Lower leg skin (tissue), 4 donors: ENCODE results near the gene DPYSL5. TPM values are rescaled to one million over a fixed set of nuclear protein-coding genes. Genes with fewer than 3 reads are reported as not detected.

Source experiments
- DNase-seq, 2 donors: peaks; one replicate each; pipeline ENCODE4 v3.0.0-alpha.2; 2019; ENCODE audit warnings: low spot score in 2 of 2
- H3K4me3 ChIP-seq: fragments of 200-600 bp; sonication (generic); 2 replicates; pipeline ENCODE4 v1.5.1; 2017; ENCODE audit warnings: mild to moderate bottlenecking, low read depth; ENCODE audit not compliant: poor library complexity, severe bottlenecking
- CTCF ChIP-seq, 3 donors: fragments of 450-650 bp; IDR thresholded peaks; one replicate each; pipeline ENCODE4 v1.5.1; 2016; ENCODE audit warnings: antibody characterized with exemption in 3 of 3, mild to moderate bottlenecking in 3 of 3, moderate library complexity in 2 of 3
- POLR2A ChIP-seq, 2 donors: fragments of 450-650 bp; IDR thresholded peaks; one replicate each; pipeline ENCODE4 v1.6.1; 2016 to 2017; ENCODE audit warnings: antibody characterized with exemption in 2 of 2, mild to moderate bottlenecking in 1 of 2, moderate library complexity in 1 of 2
- WGBS, 2 donors: methylation state at CpG; one replicate each; pipeline ENCODE4 v1.1.5; 2018; 5-methylcytosine and 5-hydroxymethylcytosine counted together
- intact Hi-C: fragments of 100-400 bp; cut with DNase I; formaldehyde crosslinking; loops from one replicate; pipeline ENCODE4 v1.15.0; 2023; ENCODE audit warnings: low total_unique reads
- total RNA-seq, 4 donors: library from RNA; depleted of rRNA; stranded (reverse); fragments of >200 nt; gene quantifications; one replicate each; pipeline ENCODE4 v1.1.0, GENCODE V29; 2016

Gene DPYSL5
- total RNA-seq, 4 donors from 2014 or later: not detected

DNA sequence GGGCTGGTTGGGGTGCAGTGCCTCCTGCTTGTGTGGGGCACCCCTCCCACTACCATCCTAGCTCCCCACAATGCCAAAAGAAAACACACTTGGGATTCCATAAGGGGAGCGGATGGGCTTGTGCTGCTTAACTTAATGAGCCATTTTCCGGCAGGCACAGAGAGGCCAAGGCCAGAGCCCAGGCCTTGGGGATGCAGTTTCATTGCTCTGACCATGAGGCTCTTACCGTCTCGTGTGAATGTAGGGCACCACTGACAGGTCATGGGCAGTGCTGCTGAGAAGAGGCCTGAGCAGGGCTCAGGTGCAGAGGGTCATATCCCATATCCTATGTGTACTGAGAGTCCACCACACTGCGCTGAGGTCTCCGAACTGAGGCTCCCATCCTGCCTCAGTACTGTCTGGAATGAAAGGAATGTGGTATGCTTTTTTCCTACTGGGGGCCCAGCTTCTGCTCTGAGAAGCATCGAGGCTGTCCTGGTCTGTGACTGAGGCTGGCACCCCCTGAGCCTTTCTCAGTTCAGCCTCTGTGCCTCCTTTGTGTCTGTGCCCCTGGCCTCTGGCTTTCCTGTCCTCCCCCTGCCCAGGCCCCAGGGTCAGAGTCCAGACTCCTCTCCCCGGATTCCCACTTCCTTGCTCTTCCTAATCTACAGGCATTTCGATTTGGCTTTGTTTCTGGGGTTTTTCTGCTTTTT is 77.3 kb downstream of the DPYSL5 start:
- intact Hi-C loops: no loop called here
- WGBS, 2 donors: 69 to 72% methylated on average over 9 of the region's 9 CpGs
- DNase-seq: peak in 1 of 2 donors; percentile 63

DNA sequence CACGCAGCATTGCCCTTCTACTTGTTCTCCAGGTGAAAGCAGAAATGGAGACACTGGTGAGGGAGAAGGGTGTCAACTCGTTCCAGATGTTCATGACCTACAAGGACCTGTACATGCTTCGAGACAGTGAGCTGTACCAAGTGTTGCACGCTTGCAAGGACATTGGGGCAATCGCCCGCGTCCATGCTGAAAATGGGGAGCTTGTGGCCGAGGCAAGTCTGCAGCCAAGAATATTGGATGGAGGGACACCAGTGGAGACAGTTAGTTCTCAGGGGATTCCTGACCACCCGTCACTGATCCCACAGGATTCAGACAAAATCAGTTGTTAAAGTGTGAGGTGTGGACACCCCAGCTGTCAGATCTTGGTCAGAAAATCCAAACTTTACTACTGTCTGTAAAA is 79.3 kb downstream of the DPYSL5 start:
- no peak for TF ChIP-seq CTCF (IDR thresholded peaks at IDR 0.05)
- no peak for TF ChIP-seq POLR2A (IDR thresholded peaks at IDR 0.05)
- intact Hi-C loops: no loop called here
- H3K4me3 ChIP-seq: no peak overlapping the region
- WGBS, 2 donors: 94 to 97% methylated on average over 9 of the region's 9 CpGs
- DNase-seq: peak in 1 of 2 donors; percentile 70

More for the DNA sequence above, 77.3 kb downstream of the DPYSL5 start:
- H3K4me3 ChIP-seq: no peak overlapping the region
- TF ChIP-seq CTCF (IDR thresholded peaks at IDR 0.05): no peak
- TF ChIP-seq POLR2A (IDR thresholded peaks at IDR 0.05): no peak

DNA sequence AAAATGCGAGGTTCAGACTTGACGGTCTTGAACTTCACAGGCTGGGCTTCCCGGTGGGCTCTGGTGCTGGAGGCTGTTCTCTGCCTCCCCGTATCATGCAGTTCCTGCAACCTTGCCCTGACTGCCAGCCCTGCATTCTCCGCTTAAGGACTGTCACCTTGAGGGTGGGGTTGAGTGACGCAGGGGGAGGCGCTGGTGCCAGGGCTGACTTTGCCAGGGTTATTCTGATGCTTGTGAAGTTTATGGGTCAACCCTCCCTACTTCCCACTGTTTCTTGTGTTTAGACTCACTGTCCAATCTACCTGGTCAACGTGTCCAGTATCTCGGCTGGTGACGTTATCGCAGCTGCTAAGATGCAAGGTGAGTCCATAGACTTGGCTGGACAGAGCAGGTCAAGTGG is 85.0 kb downstream of the DPYSL5 start:
- intact Hi-C loops: no loop called here
- WGBS, 2 donors: 73% methylated on average over 11 of the region's 11 CpGs
- TF ChIP-seq CTCF (IDR thresholded peaks at IDR 0.05) (no peak), POLR2A (IDR thresholded peaks at IDR 0.05) (no peak)

GRCh38 chr2:26933431-26934334 is 85.8 kb downstream of the DPYSL5 start:
- no peak overlapping the region for H3K4me3 ChIP-seq
- TF ChIP-seq POLR2A (IDR thresholded peaks at IDR 0.05): no peak
- no peak for TF ChIP-seq CTCF (IDR thresholded peaks at IDR 0.05)
- intact Hi-C loops: no loop called here
- WGBS, 2 donors: 79 to 85% methylated on average over 16 of the region's 16 CpGs
- DNase-seq: peak in 1 of 2 donors; percentile 70

More for the DNA sequence above, 85.0 kb downstream of the DPYSL5 start:
- peak in 1 of 2 donors; percentile 70 for DNase-seq
- H3K4me3 ChIP-seq: no peak overlapping the region

GRCh38 chr2:26934335-26934724 is 86.4 kb downstream of the DPYSL5 start:
- intact Hi-C loops: no loop called here
- DNase-seq: peak in 1 of 2 donors; percentile 72
- TF ChIP-seq CTCF (IDR thresholded peaks at IDR 0.05) (no peak), POLR2A (IDR thresholded peaks at IDR 0.05) (no peak)
- H3K4me3 ChIP-seq: no peak overlapping the region
- 94% methylated on average over 10 of the region's 10 CpGs for WGBS, 2 donors
